Fibroblast of villous mesenchyme (primary cell): ENCODE data around the gene GPR26. TPM values are rescaled to one million over a fixed set of nuclear protein-coding genes. Genes with fewer than 3 reads are reported as not detected.

Experiments used
- DNase-seq: peaks from one replicate; pipeline ENCODE4 v3.0.0-alpha.2; 2010; ENCODE audit warnings: low read depth
- H3K4me3 ChIP-seq: 2 replicates; pipeline ENCODE4 v1.5.1; 2011; ENCODE audit warnings: low read depth, mild to moderate bottlenecking, low read length
- total RNA-seq: library from RNA; depleted of rRNA; stranded (reverse); fragments of >200 nt; gene quantifications from 2 replicates; pipeline ENCODE4 v1.2.3, GENCODE V29; 2012
- TF ChIP-seq, protein P1 (sequence below): IDR thresholded peaks from 2 replicates; pipeline ENCODE4 v1.5.1; 2012; ENCODE audit warnings: low read depth, mild to moderate bottlenecking, low read length; ENCODE audit not compliant: insufficient read depth

Gene GPR26
- total RNA-seq, 1 donor = not detected

DNA sequence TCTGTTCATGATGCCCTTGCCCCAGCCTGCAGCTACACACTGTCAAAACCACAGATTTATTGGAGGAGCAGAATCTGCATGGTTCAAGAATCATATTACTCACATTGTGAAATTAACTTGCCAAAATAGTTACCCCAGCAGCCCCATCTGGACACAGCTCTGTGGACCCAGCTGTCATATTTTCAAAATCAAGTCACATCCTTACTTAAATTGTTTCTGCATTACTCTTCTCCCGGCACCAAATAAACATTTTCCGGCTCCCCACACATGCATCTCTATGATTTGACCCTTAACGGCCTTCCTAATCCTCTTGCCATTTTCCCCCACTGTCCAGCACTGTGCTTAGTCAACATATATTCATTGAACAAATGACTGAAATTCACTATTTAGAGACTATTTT, 43.8 kb upstream of the GPR26 start:
- DNase-seq = no peak
- TF ChIP-seq, protein P1, sequence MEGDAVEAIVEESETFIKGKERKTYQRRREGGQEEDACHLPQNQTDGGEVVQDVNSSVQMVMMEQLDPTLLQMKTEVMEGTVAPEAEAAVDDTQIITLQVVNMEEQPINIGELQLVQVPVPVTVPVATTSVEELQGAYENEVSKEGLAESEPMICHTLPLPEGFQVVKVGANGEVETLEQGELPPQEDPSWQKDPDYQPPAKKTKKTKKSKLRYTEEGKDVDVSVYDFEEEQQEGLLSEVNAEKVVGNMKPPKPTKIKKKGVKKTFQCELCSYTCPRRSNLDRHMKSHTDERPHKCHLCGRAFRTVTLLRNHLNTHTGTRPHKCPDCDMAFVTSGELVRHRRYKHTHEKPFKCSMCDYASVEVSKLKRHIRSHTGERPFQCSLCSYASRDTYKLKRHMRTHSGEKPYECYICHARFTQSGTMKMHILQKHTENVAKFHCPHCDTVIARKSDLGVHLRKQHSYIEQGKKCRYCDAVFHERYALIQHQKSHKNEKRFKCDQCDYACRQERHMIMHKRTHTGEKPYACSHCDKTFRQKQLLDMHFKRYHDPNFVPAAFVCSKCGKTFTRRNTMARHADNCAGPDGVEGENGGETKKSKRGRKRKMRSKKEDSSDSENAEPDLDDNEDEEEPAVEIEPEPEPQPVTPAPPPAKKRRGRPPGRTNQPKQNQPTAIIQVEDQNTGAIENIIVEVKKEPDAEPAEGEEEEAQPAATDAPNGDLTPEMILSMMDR = no peak
- no peak overlapping the region for H3K4me3 ChIP-seq

DNA sequence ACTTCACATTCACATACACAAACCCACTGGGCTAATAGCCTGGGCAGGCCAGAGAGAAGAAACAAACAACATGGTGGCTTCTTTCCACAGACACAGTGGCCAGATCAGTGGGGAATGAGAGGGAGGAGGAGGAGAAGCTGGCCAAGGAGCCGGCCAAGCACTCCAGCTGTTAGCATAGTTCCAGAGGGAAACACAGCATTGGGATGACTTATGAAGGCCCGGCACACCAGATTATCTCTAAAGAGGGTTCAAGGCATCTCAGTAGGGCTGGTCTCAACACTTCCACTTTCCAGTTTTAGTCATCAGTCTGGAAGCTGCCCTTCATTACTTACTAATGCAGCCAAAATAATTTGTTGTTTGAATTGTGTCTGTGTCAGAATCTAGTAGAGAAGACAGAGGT, 42.1 kb upstream of the GPR26 start:
- TF ChIP-seq, protein P1 = no peak
- DNase-seq = no peak
- H3K4me3 ChIP-seq = no peak overlapping the region

DNA sequence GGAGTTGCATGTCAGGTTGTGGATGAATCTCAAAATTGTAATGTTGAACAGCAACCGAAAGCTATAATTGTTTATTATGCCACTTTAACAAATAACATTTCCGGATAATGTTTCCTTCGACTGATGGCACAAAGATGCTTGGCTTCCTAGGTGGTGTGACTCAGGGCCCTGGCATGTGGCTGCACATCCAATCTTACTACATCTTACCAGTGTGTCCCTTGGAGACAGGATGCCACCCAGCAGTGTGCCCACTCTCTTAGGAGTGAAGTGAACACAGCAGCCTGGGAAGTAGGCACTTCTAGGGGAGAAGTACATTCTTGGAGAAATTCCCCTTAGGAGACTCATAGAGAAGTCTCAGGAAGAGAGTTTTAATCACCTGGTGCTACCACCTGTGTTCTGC, 33.0 kb upstream of the GPR26 start:
- H3K4me3 ChIP-seq = no peak overlapping the region
- no peak for DNase-seq

GRCh38 chr10:123633636-123634035, 32.5 kb upstream of the GPR26 start:
- H3K4me3 ChIP-seq = no peak overlapping the region
- DNase-seq = no peak

More for the DNA sequence above, 33.0 kb upstream of the GPR26 start:
- TF ChIP-seq, protein P1 = no peak

DNA sequence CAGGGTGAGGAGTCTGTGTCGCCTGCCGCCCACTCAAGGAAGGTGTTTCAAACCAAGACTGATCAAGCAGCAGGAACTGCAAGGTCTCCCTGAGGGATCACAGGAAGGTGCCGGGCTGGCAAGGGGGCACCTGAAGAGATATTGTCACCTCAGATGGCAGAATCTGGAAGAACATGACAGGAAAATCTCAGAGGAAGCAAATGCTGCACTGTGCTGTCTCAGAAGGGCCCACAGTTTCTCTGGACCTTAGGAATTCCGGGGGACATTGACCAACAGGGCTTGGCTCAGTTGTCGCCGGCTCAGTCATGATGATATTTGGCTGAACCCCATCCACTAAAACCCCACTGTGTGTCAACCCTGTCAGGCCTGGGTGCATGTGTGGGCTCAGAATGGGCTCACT, 31.9 kb upstream of the GPR26 start:
- TF ChIP-seq, protein P1 = no peak
- DNase-seq = no peak
- no peak overlapping the region for H3K4me3 ChIP-seq

More at GRCh38 chr10:123633636-123634035, 32.5 kb upstream of the GPR26 start:
- TF ChIP-seq, protein P1 = no peak

GRCh38 chr10:123635131-123635530, 31.0 kb upstream of the GPR26 start:
- TF ChIP-seq, protein P1 = no peak
- DNase-seq = no peak

GRCh38 chr10:123635745-123636144, 30.4 kb upstream of the GPR26 start:
- no peak for DNase-seq
- no peak overlapping the region for H3K4me3 ChIP-seq
- TF ChIP-seq, protein P1 = no peak

More at GRCh38 chr10:123635131-123635530, 31.0 kb upstream of the GPR26 start:
- no peak overlapping the region for H3K4me3 ChIP-seq
